ENCODE data around the gene TMEM167B.
"Not testable (repeated sequence)": the region's sequence is repeated elsewhere in the genome, so short reads cannot be mapped to it uniquely, and the experiment has no call there.

Gene TMEM167B

DNA sequence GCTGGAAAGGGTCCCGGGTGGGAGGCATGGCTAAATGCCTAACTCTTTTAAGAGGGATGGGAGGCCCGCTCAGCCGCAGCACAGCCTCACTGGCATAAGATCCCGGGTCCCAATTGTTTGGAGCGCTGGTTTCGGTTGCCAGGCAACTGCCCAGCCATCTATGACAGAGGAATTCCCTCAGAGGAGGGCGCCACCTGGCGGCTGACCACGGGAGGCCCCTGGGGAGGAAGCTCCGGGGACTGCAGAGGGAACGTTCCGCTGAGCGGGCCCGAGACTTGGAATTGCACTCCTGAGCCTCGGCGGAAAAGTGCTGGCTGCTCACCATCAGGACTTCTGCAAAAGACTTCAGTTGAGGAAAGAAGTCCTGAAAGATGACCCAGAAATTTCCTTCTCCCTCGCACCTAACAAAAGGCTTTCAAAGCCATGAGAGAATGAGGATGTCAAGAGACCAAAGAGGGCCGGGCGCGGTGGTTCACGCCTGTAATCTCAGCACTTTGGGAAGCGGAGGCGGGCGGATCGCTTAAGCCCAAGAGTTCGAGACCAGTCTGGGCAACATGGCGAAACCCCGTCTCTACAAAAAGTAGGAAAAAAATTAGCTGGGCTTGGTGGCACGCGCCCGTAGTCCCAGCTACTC is 22.2 kb downstream of the TMEM167B start:
- peak; percentile 80 to 90 (median 81) for DNase-seq (ENCODE audit: low read depth in 3 of 3)

- DNase-seq (ENCODE audit: low read depth in 3 of 3), result peak; percentile 57 to 81 (median 74)
Measured at GRCh38 chr1:109113590-109114341, 23.2 kb downstream of the TMEM167B start, which contains the start of gene ELAPOR1. Gene ELAPOR1 (plus strand): TSS chr1:109114115. CDS start chr1:109114184, 69 bp downstream.

- DNase-seq (ENCODE audit: low read depth in 3 of 3), result no peak
Measured at GRCh38 chr1:109114342-109114674, 23.7 kb downstream of the TMEM167B start.

DNA sequence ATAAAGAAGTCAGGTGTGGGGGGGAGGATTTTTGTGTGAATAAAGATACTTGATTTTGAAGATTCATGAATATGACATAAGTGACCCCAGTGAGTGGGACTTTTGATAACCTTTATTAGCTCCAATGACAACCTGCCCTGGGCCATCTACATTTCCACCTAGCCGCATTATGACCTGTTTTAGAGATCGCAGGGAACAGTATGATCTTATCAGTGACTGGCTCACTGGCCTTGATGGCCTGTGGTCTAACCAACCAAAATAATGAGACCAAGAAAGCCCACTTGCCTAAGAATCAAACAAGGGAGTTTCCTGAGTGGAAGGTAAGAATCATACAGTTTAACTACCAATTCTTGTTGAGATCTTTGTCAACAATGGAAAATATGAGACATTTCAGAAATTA is 25.1 kb downstream of the TMEM167B start:
- DNase-seq (ENCODE audit: low read depth in 3 of 3), result no peak

DNA sequence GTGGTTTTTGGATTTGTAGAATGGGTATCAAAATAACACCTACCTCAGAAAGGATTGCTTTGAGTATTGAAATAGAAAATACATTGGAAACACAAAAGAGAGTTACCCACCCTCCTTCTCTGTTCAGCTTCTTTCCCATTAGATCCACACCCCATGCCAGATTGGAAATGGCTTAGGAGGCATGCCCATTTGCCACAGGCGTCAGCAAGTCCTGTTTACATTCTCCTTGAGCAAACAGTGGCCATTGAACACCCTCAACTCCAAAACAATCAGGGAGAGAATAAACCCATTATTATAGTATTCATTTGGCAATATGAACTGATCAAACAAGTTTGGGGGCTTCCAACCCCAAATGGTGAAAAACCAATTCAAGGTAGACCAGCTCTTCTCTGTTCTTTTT is 25.7 kb downstream of the TMEM167B start:
- no peak for DNase-seq (ENCODE audit: low read depth in 3 of 3)

DNA sequence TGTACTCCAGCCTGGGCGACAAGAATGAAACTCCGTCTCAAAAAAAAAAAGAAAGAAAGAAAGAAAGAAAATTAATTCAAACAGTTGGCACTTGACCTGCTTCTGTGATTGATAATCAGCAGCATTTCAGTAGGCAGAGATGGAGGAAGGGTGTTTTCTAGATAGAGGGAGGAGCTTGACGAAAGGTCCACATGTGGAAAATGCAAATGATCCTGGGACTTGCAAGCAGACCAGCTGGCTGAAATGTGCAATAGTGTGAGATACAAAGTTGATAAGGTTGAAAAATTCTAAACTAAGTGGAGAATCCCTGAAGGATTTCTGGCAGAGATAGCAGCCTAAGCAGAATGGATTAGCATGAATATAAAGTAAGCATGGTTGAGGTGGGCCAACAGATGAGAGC is 27.5 kb downstream of the TMEM167B start:
- DNase-seq (ENCODE audit: low read depth in 3 of 3), result no peak

- DNase-seq (ENCODE audit: low read depth in 3 of 3), result no peak
Measured at GRCh38 chr1:109120356-109120755, 29.8 kb downstream of the TMEM167B start.

DNA sequence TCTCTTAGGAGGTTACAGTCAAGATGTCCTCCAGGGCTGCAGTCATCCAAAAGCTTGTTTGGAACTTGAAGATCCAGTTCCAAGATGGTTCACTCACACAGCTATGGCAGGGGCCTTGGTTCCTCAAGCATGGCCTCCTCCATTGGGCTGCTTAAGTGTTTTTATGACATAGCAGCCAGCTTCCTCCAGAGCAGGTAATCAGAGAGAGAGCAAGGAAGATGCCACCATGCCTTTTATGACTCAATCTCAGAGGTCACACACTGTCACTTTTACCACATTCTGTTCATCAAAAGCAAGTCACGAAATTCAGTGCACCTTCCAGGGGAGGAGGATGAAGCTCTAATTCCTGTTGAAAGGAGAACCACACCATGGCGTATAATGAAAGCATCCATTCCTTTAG is 40.5 kb downstream of the TMEM167B start:
- no peak for DNase-seq (ENCODE audit: low read depth in 3 of 3)

DNA sequence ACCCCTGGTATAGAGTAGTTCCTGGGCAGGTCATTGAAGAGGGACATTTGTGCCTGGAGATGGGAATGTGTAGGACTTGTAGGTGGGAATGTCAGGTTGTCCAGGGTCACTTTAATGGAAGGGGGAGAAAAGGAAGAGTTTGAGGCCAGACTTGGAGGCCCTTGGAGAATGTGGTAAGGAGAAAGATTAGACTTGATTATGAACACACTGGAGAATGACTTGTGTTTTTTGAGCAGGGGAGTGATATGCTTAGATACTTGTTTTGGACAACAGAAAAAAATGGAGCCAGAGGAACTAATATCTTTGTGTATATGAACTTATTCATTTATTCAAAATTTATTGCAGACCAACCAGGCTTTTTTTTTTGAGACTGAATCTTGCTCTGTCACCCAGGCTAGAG is 41.2 kb downstream of the TMEM167B start:
- DNase-seq (ENCODE audit: low read depth in 3 of 3), result no peak

DNA sequence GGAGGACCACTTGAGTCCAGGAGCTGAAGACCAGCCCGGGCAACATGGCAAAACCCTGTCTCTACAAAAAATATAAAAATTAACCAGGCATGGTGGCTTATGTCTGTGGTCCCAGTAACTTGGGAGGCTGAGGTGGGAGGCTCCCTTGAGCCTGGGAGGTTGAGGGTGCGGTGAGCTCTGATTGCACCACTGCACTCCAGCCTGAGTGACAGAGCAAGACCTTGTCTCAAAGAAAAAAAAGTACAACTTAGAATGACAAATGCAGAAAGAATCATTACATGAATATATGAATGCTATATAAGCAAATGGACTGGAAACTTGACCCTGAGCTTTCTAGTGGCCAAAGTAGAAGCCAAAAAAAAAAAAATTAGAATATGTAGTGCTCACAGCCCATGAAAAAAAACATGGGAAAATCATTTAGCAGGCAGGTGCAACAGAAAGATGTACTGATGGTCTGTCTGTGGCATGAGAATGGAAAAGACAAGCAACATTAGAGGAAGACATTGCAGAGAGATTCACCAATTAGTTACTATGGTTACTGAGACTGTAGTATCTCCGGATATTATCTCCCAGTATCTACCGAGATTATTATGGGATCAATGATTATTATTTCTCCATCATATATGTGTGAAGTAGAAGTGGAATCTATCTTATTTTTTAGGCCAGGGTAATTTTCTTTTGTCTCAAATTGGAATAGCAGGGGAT is 42.6 kb downstream of the TMEM167B start:
- DNase-seq (ENCODE audit: low read depth in 3 of 3), result no peak

- DNase-seq (ENCODE audit: low read depth in 3 of 3), result peak in 1 of 3 experiments; percentile 8
Measured at GRCh38 chr1:109133815-109134214, 43.3 kb downstream of the TMEM167B start.

DNA sequence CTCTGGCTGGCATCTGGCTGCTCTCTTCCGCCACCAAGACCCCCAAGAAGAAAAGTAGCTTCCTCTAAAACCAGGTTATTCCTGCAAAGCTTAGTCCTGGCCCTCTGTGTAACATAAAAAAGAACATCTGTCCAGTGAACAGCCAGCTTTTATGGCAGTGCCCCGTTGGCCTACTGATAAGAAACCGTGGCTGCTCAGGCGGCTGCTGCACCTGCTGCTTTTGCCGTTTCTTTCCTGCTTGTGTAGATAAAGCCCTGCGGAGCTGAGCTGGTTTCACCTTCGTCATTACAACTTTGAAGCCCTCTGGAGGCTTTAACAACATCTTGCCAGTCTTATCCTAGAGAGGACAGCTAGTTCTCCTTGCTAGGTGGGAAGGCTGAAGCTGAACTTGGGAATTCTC is 43.9 kb downstream of the TMEM167B start:
- no peak for DNase-seq (ENCODE audit: low read depth in 3 of 3)

- no peak for DNase-seq (ENCODE audit: low read depth in 3 of 3)
Measured at GRCh38 chr1:109135940-109136339, 45.4 kb downstream of the TMEM167B start.

DNA sequence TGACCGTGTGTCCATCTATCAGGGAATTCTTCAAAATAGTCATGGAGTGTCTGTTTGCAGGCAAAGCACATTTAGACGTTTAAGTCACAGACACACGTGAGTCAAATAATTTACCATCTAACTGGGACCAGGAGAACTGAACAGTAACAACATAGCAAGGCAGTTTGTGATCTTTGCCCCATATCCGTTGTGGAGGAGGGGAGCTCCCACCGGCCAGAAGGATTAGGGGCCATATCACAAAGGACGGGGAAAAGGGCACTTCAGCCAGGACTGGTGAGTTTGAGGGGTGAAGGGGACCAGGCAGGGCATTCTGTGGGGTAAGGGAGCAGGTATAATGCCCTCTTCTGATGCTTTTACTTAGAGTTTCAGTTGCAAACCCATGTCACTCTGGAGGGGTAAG is 46.2 kb downstream of the TMEM167B start:
- no peak for DNase-seq (ENCODE audit: low read depth in 3 of 3)

- DNase-seq (ENCODE audit: low read depth in 3 of 3), result no peak
Measured at GRCh38 chr1:109137958-109138357, 47.4 kb downstream of the TMEM167B start.

- no peak for DNase-seq (ENCODE audit: low read depth in 3 of 3)
Measured at GRCh38 chr1:109138358-109138757, 47.8 kb downstream of the TMEM167B start.

- no peak for DNase-seq (ENCODE audit: low read depth in 3 of 3)
Measured at GRCh38 chr1:109140392-109140791, 49.8 kb downstream of the TMEM167B start.

DNA sequence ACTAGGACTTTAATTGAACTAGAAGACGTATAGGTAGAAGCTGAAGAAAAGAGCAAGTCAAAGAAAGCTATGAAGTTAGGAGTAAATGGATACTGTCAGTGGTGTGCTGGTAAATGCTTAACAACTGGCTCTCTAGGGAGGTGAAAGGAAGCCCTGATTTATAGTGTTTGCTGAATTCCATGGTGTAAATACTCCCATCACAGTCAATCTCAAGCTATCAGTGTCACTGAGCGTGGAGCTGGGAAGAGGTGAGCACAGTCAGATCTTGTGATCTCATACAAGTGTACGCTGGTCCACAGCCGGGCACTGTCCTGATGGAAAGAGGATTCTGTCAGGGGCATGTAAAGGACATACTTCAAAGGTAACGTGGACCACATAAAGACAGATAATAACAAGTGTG is 51.7 kb downstream of the TMEM167B start:
- no peak for DNase-seq (ENCODE audit: low read depth in 3 of 3)

GRCh38 chr1:109142725-109143124 is 52.2 kb downstream of the TMEM167B start:
- not testable (repeated sequence) for DNase-seq (ENCODE audit: low read depth in 3 of 3)
